HepG2 (cell line): ENCODE measurements around the gene CD99L2. TPM values are rescaled to one million over a fixed set of nuclear protein-coding genes. Genes with fewer than 3 reads are reported as not detected.

Source experiments
- ATAC-seq: fragments of 200-7000 bp; cut with Tn5 transposase; 3 replicates; pipeline ENCODE4 v1.9.1; 2020; ENCODE audit warnings: mild to moderate bottlenecking, moderate library complexity
- BruUV-seq: library from RNA; stranded (reverse); fragments of 400-500 nt; replicated peaks from 2 replicates; lab custom pipeline; 2021; lab: Mats Ljungman, UMichigan
- CTCF ChIA-PET: fragments of 300-600 bp; formaldehyde crosslinking; extraction: SDS; loops from one replicate; lab custom pipeline; 2021; ENCODE audit warnings: low total read pairs, inconsistent platforms, low intra/inter-chr PET ratio; lab: Yijun Ruan, JAX
- POLR2A ChIA-PET: fragments of 350-600 bp; sonication (Branson Sonifier 250); formaldehyde crosslinking; loops from one replicate; lab custom pipeline; 2020; ENCODE audit warnings: antibody characterized with exemption, inconsistent platforms; lab: Yijun Ruan, JAX
- DNase-seq: peaks from one replicate; pipeline ENCODE4 v3.0.0-alpha.2; 2015; ENCODE audit warnings: low spot score
- FAIRE-seq: peaks from 3 replicates; lab custom pipeline; 2011; peaks lifted over from hg19 to GRCh38; lab: Jason Lieb, UNC
- H2AFZ ChIP-seq: one replicate; pipeline ENCODE4 v1.6.1; 2011; ENCODE audit warnings: low read length, inconsistent platforms
- H3K27ac ChIP-seq: fragments of 300-600 bp; 3 replicates; pipeline ENCODE4 v1.8.0; 2011; ENCODE audit warnings: mixed run types, mild to moderate bottlenecking, mixed read lengths, low read length, inconsistent platforms; ENCODE audit not compliant: insufficient read depth; ENCODE audit errors: extremely low read length
- H3K27me3 ChIP-seq, 2 experiments: fragments of 200-600 bp in 1 of 2; 2 replicates in 1 of 2; 3 replicates in 1 of 2; pipeline versions ENCODE4 v1.6.0 to v1.8.0; 2011; ENCODE audit warnings: low read length in 2 of 2, mild to moderate bottlenecking in 2 of 2, moderate library complexity in 2 of 2, inconsistent platforms in 1 of 2; ENCODE audit not compliant: insufficient read depth in 2 of 2, control insufficient read depth in 1 of 2
- H3K36me3 ChIP-seq, 2 experiments: fragments of 200-600 bp in 1 of 2; replicated peaks in 1 of 2; 2 replicates in 1 of 2; 3 replicates in 1 of 2; pipeline versions ENCODE4 v1.5.1 to v1.8.0; 2011; ENCODE audit warnings: low read length in 2 of 2, inconsistent platforms in 1 of 2; ENCODE audit not compliant: insufficient read depth in 2 of 2, control insufficient read depth in 1 of 2
- H3K4me1 ChIP-seq: 2 replicates; pipeline ENCODE4 v1.5.1; 2012; ENCODE audit warnings: low read length, inconsistent platforms; ENCODE audit not compliant: insufficient read depth
- H3K4me2 ChIP-seq: 2 replicates; pipeline ENCODE4 v1.6.0; 2011; ENCODE audit warnings: low read depth, low read length, inconsistent platforms
- H3K4me3 ChIP-seq, 3 experiments: fragments of 200-600 bp in 1 of 3; sonication (generic), shearing (Covaris generic) in 1 of 3; replicated peaks in 1 of 3; 2 replicates each; pipeline ENCODE4 v1.5.1; 2011 to 2016; ENCODE audit warnings: low read length in 3 of 3, inconsistent platforms in 2 of 3, low read depth in 2 of 3, mild to moderate bottlenecking in 2 of 3, control low read depth in 1 of 3, mixed read lengths in 1 of 3; ENCODE audit not compliant: insufficient read depth in 1 of 3
- H3K79me2 ChIP-seq: one replicate; pipeline ENCODE4 v1.6.1; 2011; ENCODE audit warnings: low read length, inconsistent platforms; ENCODE audit not compliant: insufficient read depth
- H3K9ac ChIP-seq: 2 replicates; pipeline ENCODE4 v1.6.0; 2011; ENCODE audit warnings: mild to moderate bottlenecking, low read depth, low read length, inconsistent platforms; ENCODE audit not compliant: insufficient read depth
- H3K9me3 ChIP-seq: 2 replicates; pipeline ENCODE4 v1.5.1; 2012; ENCODE audit warnings: mild to moderate bottlenecking, low read length
- H4K20me1 ChIP-seq: 2 replicates; pipeline ENCODE4 v1.6.0; 2011; ENCODE audit warnings: inconsistent platforms, mild to moderate bottlenecking, low read length, moderate library complexity; ENCODE audit not compliant: insufficient read depth
- CENPX ChIP-seq: sonication (generic); formaldehyde crosslinking; IDR thresholded peaks from 2 replicates; pipeline ENCODE4 v1.9.0; 2021; ENCODE audit warnings: mild to moderate bottlenecking, missing genetic modification reagents, moderate library complexity
- FOXJ3 ChIP-seq: sonication (generic); formaldehyde crosslinking; IDR thresholded peaks from 2 replicates; pipeline ENCODE4 v1.4.0; 2020; ENCODE audit warnings: missing genetic modification reagents, mild to moderate bottlenecking, borderline replicate concordance
- KDM2A ChIP-seq: sonication (generic); formaldehyde crosslinking; IDR thresholded peaks from 2 replicates; pipeline ENCODE4 v1.4.0; 2020; ENCODE audit warnings: low read depth, missing genetic modification reagents, borderline replicate concordance
- KDM5B ChIP-seq: sonication (generic); formaldehyde crosslinking; IDR thresholded peaks from 2 replicates; pipeline ENCODE4 v1.4.0; 2020; ENCODE audit warnings: missing genetic modification reagents, mild to moderate bottlenecking, borderline replicate concordance
- KLF16 ChIP-seq, 2 experiments: sonication (generic) in 1 of 2; formaldehyde crosslinking in 1 of 2; IDR thresholded peaks; 2 replicates each; pipeline versions ENCODE4 v1.6.1 to v1.8.0; 2016 to 2023; ENCODE audit warnings: missing genetic modification reagents in 2 of 2, missing compliant biosample characterization in 1 of 2
- SP5 ChIP-seq: IDR thresholded peaks from 2 replicates; pipeline ENCODE4 v1.6.1; 2016; ENCODE audit warnings: low read depth, borderline replicate concordance
- WGBS: methylation state at CpG from one replicate; pipeline ENCODE4 v1.1.6; 2017; ENCODE audit warnings: low lambda C conversion rate; 5-methylcytosine and 5-hydroxymethylcytosine counted together
- in situ Hi-C: cut with HindIII; loops from 2 replicates; pipeline ENCODE4 v1.10.0; 2017; ENCODE audit warnings: low pct_unique_long_range_greater_than_20kb; ENCODE audit not compliant: extremely low pct_ligation_motif_present
- intact Hi-C: fragments of 100-400 bp; cut with micrococcal nuclease; formaldehyde crosslinking; loops from one replicate; pipeline ENCODE4 v1.10.0; 2022; ENCODE audit not compliant: unreplicated experiment
- polyA plus RNA-seq, 8 experiments: library from polyadenylated mRNA; depleted of rRNA in 3 of 8; stranded (reverse) in 7 of 8; unstranded in 1 of 8; fragments of >200 nt; fragmentation: Illumina TruSeq in 4 of 8; extraction: Trizol in 4 of 8; gene quantifications; 2 replicates each; pipeline versions ENCODE4 v1.2.1 to v1.2.3, GENCODE V29; 2011 to 2016; ENCODE audit warnings: low read depth in 4 of 8, missing spikeins in 1 of 8, mixed read lengths in 1 of 8; ENCODE audit not compliant: insufficient read depth in 1 of 8
- total RNA-seq, 5 experiments: library from RNA; depleted of rRNA; stranded (reverse); fragments of >200 nt; fragmentation: Illumina TruSeq; extraction: Trizol; gene quantifications; 2 replicates each; pipeline ENCODE4 v1.2.3, GENCODE V29; 2016; ENCODE audit warnings: low read depth in 1 of 5
- TF ChIP-seq, protein P1 (sequence below): sonication (generic); formaldehyde crosslinking; IDR thresholded peaks from 2 replicates; pipeline ENCODE4 v1.5.0; 2020; ENCODE audit warnings: missing genetic modification reagents, mild to moderate bottlenecking, borderline replicate concordance

The CD99L2 gene
- total and polyA plus RNA-seq, 2 of the 13 experiments (the other 11 are each of a cell fraction or from before 2014, with no cell fraction given): 6.9 to 7.6 TPM

DNA sequence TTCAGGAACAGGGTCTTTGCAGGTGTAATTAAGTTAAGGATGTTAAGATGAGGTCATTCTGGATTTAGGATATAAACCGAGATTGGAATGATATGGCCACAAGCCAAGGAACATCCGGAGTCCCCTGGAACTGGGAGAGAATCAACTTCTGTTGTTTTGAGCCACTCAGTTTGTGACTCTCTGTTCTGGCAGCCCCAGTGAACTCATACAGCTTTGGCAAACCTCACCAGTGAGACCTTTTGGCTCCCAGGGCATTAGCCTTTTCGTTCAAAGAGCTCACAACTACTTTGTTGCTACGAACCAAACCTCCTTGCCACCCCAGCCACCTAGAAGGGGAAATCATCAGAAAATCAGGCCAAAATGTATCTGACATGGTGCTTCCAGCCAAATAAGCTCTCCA lies 124.8 kb downstream of the CD99L2 start:
- H3K36me3 ChIP-seq: no peaks in the 10 kb centered on the region
- CTCF ChIA-PET: interaction anchor here (0.9 kb wide), 1 partner anchor 309 kb away, joined by 3 read pairs; no protein-coding TSS in a partner anchor
- no peak overlapping the region for H3K4me3 ChIP-seq
- H2AFZ ChIP-seq: no peak overlapping the region
- DNase-seq (no peak), FAIRE-seq (no peak), ATAC-seq (no peak)
- no peak overlapping the region for H3K4me2 ChIP-seq
- in situ Hi-C loops: loop anchor here (5.0 to 10.0 kb wide), 2 partner anchors 231 to 309 kb away; no protein-coding TSS in a partner anchor
- no peak for TF ChIP-seq FOXJ3 (CRISPR knock-in tag)
- TF ChIP-seq KDM2A (CRISPR knock-in tag): no peak
- TF ChIP-seq SP5 (CRISPR knock-in tag): no peak
- no peak for TF ChIP-seq KDM5B (CRISPR knock-in tag)
- no peaks in the 10 kb centered on the region for H3K79me2 ChIP-seq
- WGBS: 67% methylated on average over 4 of the region's 4 CpGs
- no peak overlapping the region for H3K27ac ChIP-seq
- intact Hi-C loops: loop anchor here (5.0 kb wide), 1 partner anchor 229 kb away; no protein-coding TSS in a partner anchor
- POLR2A ChIA-PET: no interaction called here
- BruUV-seq: no TSS peak
- no peak overlapping the region for H3K9ac ChIP-seq
- no peaks in the 10 kb centered on the region for H3K4me1 ChIP-seq
- H3K9me3 ChIP-seq: no peaks in the 10 kb centered on the region
- H3K27me3 ChIP-seq: no peaks in the 10 kb centered on the region
- no peaks in the 10 kb centered on the region for H4K20me1 ChIP-seq

DNA sequence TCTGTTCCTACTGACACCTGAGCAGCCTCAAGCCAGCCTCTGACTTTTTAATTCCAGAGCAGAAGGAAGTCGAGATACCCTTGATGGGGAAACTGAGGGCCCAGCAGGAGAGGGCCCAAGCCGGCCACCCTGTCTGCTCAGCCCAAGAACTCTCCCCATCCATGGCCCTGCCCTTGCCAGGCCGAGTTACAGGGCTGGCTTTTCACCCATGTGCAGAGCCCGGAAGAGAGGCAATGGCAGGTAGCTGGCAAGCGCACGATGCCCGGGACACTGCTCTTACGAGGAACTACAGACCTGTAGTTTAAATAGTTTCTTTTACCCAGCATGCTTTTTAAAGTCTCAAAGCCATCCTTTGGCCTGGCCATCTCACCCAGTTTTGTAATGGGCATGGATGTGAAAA lies 125.4 kb downstream of the CD99L2 start:
- Histone ChIP-seq H3K79me2 (no peaks in the 10 kb centered on the region), H3K4me1 (no peaks in the 10 kb centered on the region), H3K9me3 (no peaks in the 10 kb centered on the region), H2AFZ (no peak overlapping the region), H3K27me3 (no peaks in the 10 kb centered on the region), H3K36me3 (no peaks in the 10 kb centered on the region), H4K20me1 (no peaks in the 10 kb centered on the region), H3K9ac (no peak overlapping the region), H3K27ac (no peak overlapping the region), H3K4me3 (no peak overlapping the region), H3K4me2 (no peak overlapping the region)
- in situ Hi-C loops (loop anchor here (5.0 to 10.0 kb wide), 2 partner anchors 232 to 309 kb away; no protein-coding TSS in a partner anchor), intact Hi-C loops (loop anchor here (5.0 kb wide), 1 partner anchor 229 kb away; no protein-coding TSS in a partner anchor)
- ChIA-PET POLR2A (no interaction called here), CTCF (no interaction called here)
- FAIRE-seq: no peak
- TF ChIP-seq, protein P1, sequence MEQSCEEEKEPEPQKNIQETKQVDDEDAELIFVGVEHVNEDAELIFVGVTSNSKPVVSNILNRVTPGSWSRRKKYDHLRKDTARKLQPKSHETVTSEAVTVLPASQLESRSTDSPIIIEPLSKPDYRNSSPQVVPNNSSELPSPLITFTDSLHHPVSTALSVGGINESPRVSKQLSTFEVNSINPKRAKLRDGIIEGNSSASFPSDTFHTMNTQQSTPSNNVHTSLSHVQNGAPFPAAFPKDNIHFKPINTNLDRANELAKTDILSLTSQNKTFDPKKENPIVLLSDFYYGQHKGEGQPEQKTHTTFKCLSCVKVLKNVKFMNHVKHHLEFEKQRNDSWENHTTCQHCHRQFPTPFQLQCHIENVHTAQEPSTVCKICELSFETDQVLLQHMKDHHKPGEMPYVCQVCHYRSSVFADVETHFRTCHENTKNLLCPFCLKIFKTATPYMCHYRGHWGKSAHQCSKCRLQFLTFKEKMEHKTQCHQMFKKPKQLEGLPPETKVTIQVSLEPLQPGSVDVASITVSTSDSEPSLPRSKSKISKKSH (CRISPR knock-in tag): no peak
- no peak for TF ChIP-seq CENPX (CRISPR knock-in tag)
- TF ChIP-seq KLF16 (CRISPR knock-in tag; IDR thresholded peaks at IDR 0.05): no peak
- no peak for ATAC-seq
- WGBS: no CpG with 5 or more reads among the region's 8 CpGs
- no TSS peak for BruUV-seq
- no peak for DNase-seq
